ENCODE results near the gene CDH24. TPM values are rescaled to one million over a fixed set of nuclear protein-coding genes. Genes with fewer than 3 reads are reported as not detected.

The CDH24 gene
- total and polyA plus RNA-seq, 2 of the 8 experiments (the other 6 are each of a cell fraction or from before 2014, with no cell fraction given) = 18.1 to 27.6 TPM

GRCh38 chr14:23052671-23053070 is 4.6 kb downstream of the CDH24 start:
- no peak overlapping the region for H3K4ac ChIP-seq (replicated peaks; ENCODE audit: insufficient read length, low read depth, low read length)
- H3K4me1 ChIP-seq (replicated peaks in 1 of 4; ENCODE audit: control insufficient read depth in 3 of 4, insufficient read depth in 4 of 4, low read length in 3 of 4) = peaks cover 0 to 13% (median 4%) of the 10 kb centered on the region in 4 experiments; a peak in 4 of 7 replicates
- no peak overlapping the region for H2BK12ac ChIP-seq (ENCODE audit: low read depth, low read length)
- no peaks in the 10 kb centered on the region; a peak in 1 of 7 replicates for H3K27me3 ChIP-seq (replicated peaks in 1 of 4; ENCODE audit: control insufficient read depth in 3 of 4, extremely low read depth in 1 of 4, insufficient read depth in 3 of 4, low read length in 3 of 4)
- no peak overlapping the region for H3K4me2 ChIP-seq (ENCODE audit: insufficient read depth in 1 of 2, low read depth in 2 of 2, low read length in 2 of 2)
- no peaks in the 10 kb centered on the region for H3K79me2 ChIP-seq (ENCODE audit: control insufficient read depth in 1 of 2, insufficient read depth in 2 of 2, low read length in 2 of 2)
- H2BK5ac ChIP-seq (ENCODE audit: low read depth, low read length) = no peak overlapping the region
- no peak overlapping the region for H3K9ac ChIP-seq (replicated peaks in 1 of 4; ENCODE audit: extremely low read depth in 1 of 4, low read depth in 3 of 4, low read length in 3 of 4)
- WGBS, 2 experiments (ENCODE audit: extremely low coverage in 1 of 2, insufficient coverage in 1 of 2, insufficient read length in 1 of 2, insufficient replicate concordance in 2 of 2, low coverage in 1 of 2, low lambda C conversion rate in 2 of 2, missing lambda C conversion rate in 1 of 2) = 82% methylated on average over 3 of the region's 3 CpGs; no CpG with 5 or more reads in 1 of the 2 experiments
- H2AFZ ChIP-seq (ENCODE audit: low read length) = no peak overlapping the region
- H3K27ac ChIP-seq (ENCODE audit: low read depth, low read length) = no peak overlapping the region
- TF ChIP-seq TCF12 (IDR thresholded peaks at IDR 0.05; ENCODE audit: low read depth, low read length) = no peak
- FAIRE-seq (no peak), DNase-seq (ENCODE audit: low read depth in 1 of 2, low spot score in 2 of 2) (no peak)
- peaks cover 0 to 2% of the 10 kb centered on the region in 2 experiments for H4K20me1 ChIP-seq (replicated peaks in 1 of 2; ENCODE audit: control insufficient read depth in 1 of 2, insufficient read depth in 2 of 2, low read length in 2 of 2)
- no peak overlapping the region for H3K23ac ChIP-seq (ENCODE audit: insufficient read length)
- H4K91ac ChIP-seq (replicated peaks; ENCODE audit: insufficient read length, low read length) = no peak overlapping the region
- H2BK15ac ChIP-seq (ENCODE audit: low read length) = no peak overlapping the region
- no peak overlapping the region for H4K8ac ChIP-seq (ENCODE audit: extremely low read depth, insufficient read depth, low read length)
- no peak overlapping the region for H3K4me3 ChIP-seq (ENCODE audit: extremely low read depth in 1 of 4, insufficient read depth in 2 of 4, low read depth in 3 of 4, low read length in 4 of 4)
- no peaks in the 10 kb centered on the region for H3K9me3 ChIP-seq (ENCODE audit: insufficient read depth in 2 of 2, low read depth in 1 of 2, low read length in 1 of 2)
- no peak overlapping the region for H2AK5ac ChIP-seq (ENCODE audit: low read depth, low read length)
- H3K56ac ChIP-seq (replicated peaks; ENCODE audit: insufficient read length, low read depth, low read length) = no peak overlapping the region
- H2BK20ac ChIP-seq (ENCODE audit: low read length) = no peak overlapping the region
- peaks cover 10% of the 10 kb centered on the region for H3K23me2 ChIP-seq (ENCODE audit: low read depth, low read length)
- POLR2A ChIA-PET (ENCODE audit: partially characterized antibody) = interaction anchor here (1.0 to 2.4 kb wide), 6 partner anchors 23 to 70 kb away, joined by 4 to 8 read pairs (median 5); partner anchors contain the start of gene AJUBA
- H3K18ac ChIP-seq (ENCODE audit: extremely low read depth, low read length) = no peak overlapping the region
- H4K5ac ChIP-seq (ENCODE audit: insufficient read length, low read depth, low read length) = no peak overlapping the region
- CTCF ChIA-PET (ENCODE audit: partially characterized antibody) = interaction anchor here (0.8 to 29.2 kb wide), 17 partner anchors 8 to 111 kb away, joined by 3 to 785 read pairs (median 5); partner anchors contain the start of genes AJUBA and PSMB11
- no peaks in the 10 kb centered on the region for H3K79me1 ChIP-seq (ENCODE audit: low read depth, low read length)
- peaks cover 0 to 10% (median 3%) of the 10 kb centered on the region in 4 experiments; a peak in 5 of 8 replicates for H3K36me3 ChIP-seq (ENCODE audit: control insufficient read depth in 2 of 4, insufficient read depth in 4 of 4, low read length in 3 of 4)
- no peak overlapping the region for H3K14ac ChIP-seq (ENCODE audit: insufficient read length)
- H2BK120ac ChIP-seq (replicated peaks; ENCODE audit: low read depth, low read length) = no peak overlapping the region

Measured in H1 (cell line).